ENCODE measurements around the gene ROR2.

DNA sequence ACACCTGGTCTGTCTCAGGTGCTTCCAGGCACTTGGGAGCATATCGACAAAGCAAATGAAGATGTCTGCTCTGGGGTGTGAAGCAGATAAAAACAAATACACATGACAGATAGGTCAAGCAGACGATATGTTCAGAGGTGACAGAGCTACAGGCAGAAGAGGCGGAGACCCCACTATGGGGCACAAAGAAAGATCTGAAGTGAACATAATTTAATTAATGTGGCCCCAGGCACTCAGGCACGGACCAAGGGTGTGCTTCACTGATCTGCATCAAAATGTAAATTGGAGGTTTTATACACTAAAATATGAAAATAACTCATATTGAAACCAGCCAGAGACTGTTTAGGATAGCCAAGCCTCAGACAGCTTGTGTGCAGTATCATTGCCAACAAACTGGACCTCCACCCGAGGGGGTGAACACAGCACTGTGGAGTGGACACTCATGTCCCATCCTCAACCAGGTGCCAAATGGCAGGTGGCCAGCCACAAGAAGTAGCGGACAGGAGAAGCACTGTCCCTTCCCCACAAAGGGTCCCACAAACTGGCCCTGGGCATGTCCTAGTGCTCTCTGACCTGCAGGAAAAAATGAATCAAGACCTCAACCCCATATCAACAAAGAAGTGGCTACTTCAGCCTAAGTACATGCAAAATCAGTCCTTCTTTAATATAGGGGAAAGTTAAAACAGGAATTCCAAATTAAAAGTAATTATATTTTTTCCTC lies 29.2 kb downstream of the ROR2 start:
- TF ChIP-seq, protein P1, sequence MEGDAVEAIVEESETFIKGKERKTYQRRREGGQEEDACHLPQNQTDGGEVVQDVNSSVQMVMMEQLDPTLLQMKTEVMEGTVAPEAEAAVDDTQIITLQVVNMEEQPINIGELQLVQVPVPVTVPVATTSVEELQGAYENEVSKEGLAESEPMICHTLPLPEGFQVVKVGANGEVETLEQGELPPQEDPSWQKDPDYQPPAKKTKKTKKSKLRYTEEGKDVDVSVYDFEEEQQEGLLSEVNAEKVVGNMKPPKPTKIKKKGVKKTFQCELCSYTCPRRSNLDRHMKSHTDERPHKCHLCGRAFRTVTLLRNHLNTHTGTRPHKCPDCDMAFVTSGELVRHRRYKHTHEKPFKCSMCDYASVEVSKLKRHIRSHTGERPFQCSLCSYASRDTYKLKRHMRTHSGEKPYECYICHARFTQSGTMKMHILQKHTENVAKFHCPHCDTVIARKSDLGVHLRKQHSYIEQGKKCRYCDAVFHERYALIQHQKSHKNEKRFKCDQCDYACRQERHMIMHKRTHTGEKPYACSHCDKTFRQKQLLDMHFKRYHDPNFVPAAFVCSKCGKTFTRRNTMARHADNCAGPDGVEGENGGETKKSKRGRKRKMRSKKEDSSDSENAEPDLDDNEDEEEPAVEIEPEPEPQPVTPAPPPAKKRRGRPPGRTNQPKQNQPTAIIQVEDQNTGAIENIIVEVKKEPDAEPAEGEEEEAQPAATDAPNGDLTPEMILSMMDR (conservative IDR thresholded peaks at IDR 0.05; ENCODE audit: low read length) = no peak
- TF ChIP-seq EZH2phosphoT487 (IDR thresholded peaks at IDR 0.05; ENCODE audit: borderline replicate concordance) = no peak
